COLO668 (cell line): ENCODE results near the gene MRGPRE.

ENCODE experiments used
- DNase-seq: peaks from one replicate; lab custom pipeline; 2025; ENCODE audit not compliant: unreplicated experiment; lab: John Stamatoyannopoulos, UW

MRGPRE gene

DNA sequence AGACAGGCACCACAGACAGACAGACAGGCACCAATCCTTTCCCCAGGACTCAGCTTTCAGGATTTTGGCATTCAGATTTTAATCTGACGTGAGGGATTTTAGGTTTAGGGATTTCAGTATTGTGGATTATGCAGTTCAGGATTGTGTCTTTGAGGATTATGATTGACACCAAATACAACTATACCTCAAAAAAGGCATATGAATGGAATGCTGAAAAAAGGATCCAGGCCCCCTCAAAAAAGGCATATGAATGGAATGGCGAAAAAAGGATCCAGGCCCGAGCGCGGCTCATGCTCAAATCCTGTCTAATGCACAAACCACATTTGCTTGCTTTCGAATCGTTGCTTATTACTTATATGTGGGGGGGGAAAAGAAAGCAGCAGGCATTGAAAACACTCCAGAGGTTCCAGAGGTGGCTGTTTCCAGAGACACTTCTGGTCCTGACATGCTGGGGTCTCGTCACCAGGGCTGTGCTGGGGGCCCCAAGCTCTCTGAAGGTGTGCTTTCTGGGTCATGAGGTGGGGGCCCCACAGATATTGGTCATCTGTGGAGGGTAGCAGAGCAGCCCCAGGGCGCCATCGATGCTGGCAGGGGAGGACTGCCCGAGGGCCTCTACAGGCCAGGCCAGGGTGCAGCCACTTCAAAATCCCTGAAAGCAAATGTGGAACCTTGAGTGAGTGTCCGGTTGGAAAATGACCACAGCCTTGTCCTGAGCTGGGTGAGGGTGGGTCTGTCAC lies 50.3 kb downstream of the MRGPRE start:
- no peak for DNase-seq

DNA sequence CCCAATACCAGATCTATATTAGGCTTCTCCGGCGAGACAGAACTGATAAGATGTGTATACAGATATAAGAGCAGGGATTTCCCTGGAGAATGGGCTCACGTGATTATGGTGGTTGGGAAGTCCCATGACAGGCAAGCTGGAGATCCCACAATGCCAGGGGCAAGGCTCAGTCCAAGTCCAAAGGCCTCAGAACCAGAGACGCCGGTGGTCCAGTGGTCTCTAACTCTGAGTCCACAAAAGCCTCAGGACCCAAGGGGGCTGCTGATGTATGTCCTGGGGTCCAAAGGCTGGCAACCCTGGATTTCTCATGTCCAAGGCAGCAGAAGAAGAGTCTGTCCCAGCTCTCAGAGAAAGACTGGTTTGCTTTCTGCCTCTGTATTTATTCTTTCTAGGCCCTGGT lies 51.3 kb downstream of the MRGPRE start:
- no peak for DNase-seq

- DNase-seq = no peak
These were observed 53.9 kb downstream of the MRGPRE start for GRCh38 chr11:3178349-3178748.

- DNase-seq = no peak
These were observed 54.3 kb downstream of the MRGPRE start for GRCh38 chr11:3177931-3178330.
